HTERT RPE-1 (cell line): ENCODE data around the gene OMA1.
"Not testable (repeated sequence)": the region's sequence is repeated elsewhere in the genome, so short reads cannot be mapped to it uniquely, and the experiment has no call there.

ENCODE experiments used
- in situ Hi-C: fragments of 300-500 bp; cut with MboI; formaldehyde crosslinking; loops from 4 replicates; pipeline ENCODE4 v1.14.3; 2020; ENCODE audit warnings: low sequenced_read_pairs

The OMA1 gene

GRCh38 chr1:58529284-58529683 is 17.2 kb downstream of the OMA1 start:
- in situ Hi-C loops, result no loop called here

GRCh38 chr1:58528518-58528917 is 18.0 kb downstream of the OMA1 start:
- in situ Hi-C loops, result no loop called here

- in situ Hi-C loops, result no loop called here
These were observed 22.1 kb downstream of the OMA1 start for GRCh38 chr1:58524353-58524945.

- in situ Hi-C loops, result no loop called here
These were observed 30.6 kb downstream of the OMA1 start for GRCh38 chr1:58515794-58516401.

GRCh38 chr1:58513956-58514355 is 32.6 kb downstream of the OMA1 start:
- in situ Hi-C loops, result no loop called here

- in situ Hi-C loops, result no loop called here
These were observed 37.9 kb downstream of the OMA1 start for GRCh38 chr1:58508629-58509028.

GRCh38 chr1:58505286-58505685 is 41.2 kb downstream of the OMA1 start:
- in situ Hi-C loops, result no loop called here

- in situ Hi-C loops, result no loop called here
These were observed 44.0 kb downstream of the OMA1 start for GRCh38 chr1:58502519-58502918.

GRCh38 chr1:58500043-58500442 is 46.5 kb downstream of the OMA1 start:
- in situ Hi-C loops, result no loop called here

- in situ Hi-C loops, result no loop called here
These were observed 49.0 kb downstream of the OMA1 start for GRCh38 chr1:58497499-58497898.

GRCh38 chr1:58496042-58496441 is 50.5 kb downstream of the OMA1 start:
- in situ Hi-C loops, result no loop called here

- in situ Hi-C loops, result not testable (repeated sequence)
These were observed 57.6 kb downstream of the OMA1 start for GRCh38 chr1:58488914-58489313.

GRCh38 chr1:58487002-58487401 is 59.5 kb downstream of the OMA1 start:
- in situ Hi-C loops, result no loop called here

GRCh38 chr1:58481962-58482361 is 64.6 kb downstream of the OMA1 start:
- in situ Hi-C loops, result no loop called here

- in situ Hi-C loops, result no loop called here
These were observed 66.3 kb downstream of the OMA1 start for GRCh38 chr1:58480191-58480590.

GRCh38 chr1:58477390-58477789 is 69.1 kb downstream of the OMA1 start:
- in situ Hi-C loops, result no loop called here

- in situ Hi-C loops, result no loop called here
These were observed 70.3 kb downstream of the OMA1 start for GRCh38 chr1:58476179-58476578.

GRCh38 chr1:58469476-58469875 is 77.0 kb downstream of the OMA1 start:
- in situ Hi-C loops, result no loop called here

GRCh38 chr1:58469016-58469415 is 77.5 kb downstream of the OMA1 start:
- in situ Hi-C loops, result no loop called here

GRCh38 chr1:58468612-58469011 is 77.9 kb downstream of the OMA1 start:
- in situ Hi-C loops, result no loop called here

- in situ Hi-C loops, result no loop called here
These were observed 79.8 kb downstream of the OMA1 start for GRCh38 chr1:58466630-58467241.

- in situ Hi-C loops, result no loop called here
These were observed 80.5 kb downstream of the OMA1 start for GRCh38 chr1:58465825-58466629.
